Small intestine (tissue), 7 donors: ENCODE data around the gene PHYKPL. TPM values are rescaled to one million over a fixed set of nuclear protein-coding genes. Genes with fewer than 3 reads are reported as not detected.

ENCODE experiments used
- DNase-seq, 2 donors: peaks; one replicate each; pipeline versions ENCODE4 v3.0.0 to v3.0.0-alpha.2; 2013
- FAIRE-seq: peaks from 2 replicates; lab custom pipeline; 2012; peaks lifted over from hg19 to GRCh38; lab: Jason Lieb, UNC
- H3K27ac ChIP-seq, 3 donors: one replicate each; pipeline ENCODE4 v1.5.1; 2013; ENCODE audit warnings: low read length in 2 of 3, mild to moderate bottlenecking in 2 of 3, control low read depth in 1 of 3, inconsistent platforms in 1 of 3, low read depth in 1 of 3, moderate library complexity in 1 of 3
- H3K27me3 ChIP-seq, 3 donors: one replicate each; pipeline ENCODE4 v1.6.1; 2013; ENCODE audit warnings: low read length in 3 of 3, inconsistent platforms in 1 of 3; ENCODE audit not compliant: control insufficient read depth in 3 of 3, insufficient read depth in 3 of 3
- H3K36me3 ChIP-seq, 3 donors: one replicate each; pipeline ENCODE4 v1.6.1; 2013; ENCODE audit warnings: low read length in 3 of 3, inconsistent platforms in 1 of 3, low read depth in 1 of 3, mild to moderate bottlenecking in 1 of 3, moderate library complexity in 1 of 3; ENCODE audit not compliant: control insufficient read depth in 3 of 3, insufficient read depth in 2 of 3
- H3K4me1 ChIP-seq, 3 donors: one replicate each; pipeline ENCODE4 v1.6.1; 2013; ENCODE audit warnings: low read length in 2 of 3, inconsistent platforms in 1 of 3, low read depth in 1 of 3, mild to moderate bottlenecking in 1 of 3, moderate library complexity in 1 of 3; ENCODE audit not compliant: control insufficient read depth in 3 of 3, insufficient read depth in 2 of 3
- H3K4me3 ChIP-seq, 3 donors: one replicate each; pipeline ENCODE4 v1.5.1; 2013; ENCODE audit warnings: low read length in 3 of 3, control low read depth in 1 of 3, inconsistent platforms in 1 of 3, low read depth in 1 of 3, mild to moderate bottlenecking in 1 of 3, moderate library complexity in 1 of 3
- H3K9me3 ChIP-seq, 2 donors: one replicate each; pipeline ENCODE4 v1.6.1; 2013; ENCODE audit warnings: low read depth in 1 of 2, low read length in 1 of 2; ENCODE audit not compliant: control insufficient read depth in 2 of 2, insufficient read depth in 1 of 2
- WGBS, 3 donors: extraction: QIAGEN DNeasy Blood & Tissue Kit; methylation state at CpG; one replicate each; pipeline ENCODE4 v1.1.7; 2013; 5-methylcytosine and 5-hydroxymethylcytosine counted together
- polyA plus RNA-seq, 4 donors: library from polyadenylated mRNA; stranded (reverse) in 3 of 4; unstranded in 1 of 4; fragments of 200-250 nt in 3 of 4; fragments of 120-200 nt in 1 of 4; gene quantifications; one replicate each; pipeline versions ENCODE4 v1.2.1 to v1.2.3, GENCODE V29; 2013
- donor health status: healthy with polysubstance abuse.
- donor health status: control.
- donor health status: control.
- donor health status: Bipolar disorder and iron deficiency.
- donor health status: healthy.

The PHYKPL gene
- polyA plus RNA-seq, 4 donors = 57.7 to 145 (median 127) TPM

GRCh38 chr5:178278358-178279023, 45.9 kb upstream of the PHYKPL start:
- peaks cover 0 to 7% (median 2%) of the 10 kb centered on the region in 3 donors for H3K27me3 ChIP-seq
- H3K9me3 ChIP-seq = peaks cover 0 to 7% of the 10 kb centered on the region in 2 donors
- DNase-seq (no peak), FAIRE-seq (no peak)
- no peaks in the 10 kb centered on the region for H3K36me3 ChIP-seq
- no peak overlapping the region for H3K4me3 ChIP-seq
- 76 to 81% (median 79%) methylated on average over 18 of the region's 18 CpGs for WGBS, 3 donors
- peaks cover 0 to 2% (median 0%) of the 10 kb centered on the region in 3 donors for H3K4me1 ChIP-seq
- H3K27ac ChIP-seq = no peak overlapping the region

- H3K4me1 ChIP-seq = peaks cover 0 to 2% (median 0%) of the 10 kb centered on the region in 3 donors
- H3K27ac ChIP-seq = no peak overlapping the region
- peaks cover 0 to 7% of the 10 kb centered on the region in 2 donors for H3K9me3 ChIP-seq
- DNase-seq (no peak), FAIRE-seq (no peak)
- 35 to 61% (median 50%) methylated on average over 11 to 12 of the region's 12 CpGs for WGBS, 3 donors
- H3K27me3 ChIP-seq = peaks cover 0 to 7% (median 2%) of the 10 kb centered on the region in 3 donors
- H3K4me3 ChIP-seq = no peak overlapping the region
- no peaks in the 10 kb centered on the region for H3K36me3 ChIP-seq
Observed at GRCh38 chr5:178277866-178278265, 45.3 kb upstream of the PHYKPL start.

- no peak overlapping the region for H3K4me3 ChIP-seq
- FAIRE-seq (no peak), DNase-seq (no peak)
- H3K27me3 ChIP-seq = peaks cover 0 to 7% (median 2%) of the 10 kb centered on the region in 3 donors
- WGBS, 3 donors = 72 to 89% (median 80%) methylated on average over 9 of the region's 9 CpGs
- H3K36me3 ChIP-seq = no peaks in the 10 kb centered on the region
- H3K4me1 ChIP-seq = peaks cover 0 to 2% (median 0%) of the 10 kb centered on the region in 3 donors
- no peak overlapping the region for H3K27ac ChIP-seq
- peaks cover 0 to 7% of the 10 kb centered on the region in 2 donors for H3K9me3 ChIP-seq
Observed at GRCh38 chr5:178277346-178277745, 44.7 kb upstream of the PHYKPL start.

GRCh38 chr5:178274781-178275537, 42.4 kb upstream of the PHYKPL start:
- Histone ChIP-seq H3K4me3 (no peak overlapping the region), H3K36me3 (no peaks in the 10 kb centered on the region), H3K4me1 (no peaks in the 10 kb centered on the region), H3K27me3 (peaks cover 0 to 2% (median 0%) of the 10 kb centered on the region in 3 donors), H3K9me3 (peaks cover 0 to 7% of the 10 kb centered on the region in 2 donors), H3K27ac (no peak overlapping the region)
- DNase-seq = no peak
- WGBS, 3 donors = 78 to 85% (median 80%) methylated on average over 20 of the region's 20 CpGs
- FAIRE-seq = no peak

- Histone ChIP-seq H3K27ac (no peak overlapping the region), H3K4me1 (no peaks in the 10 kb centered on the region), H3K4me3 (no peak overlapping the region), H3K9me3 (peaks cover 0 to 7% of the 10 kb centered on the region in 2 donors), H3K36me3 (no peaks in the 10 kb centered on the region), H3K27me3 (peaks cover 0 to 2% (median 0%) of the 10 kb centered on the region in 3 donors)
- 64 to 71% (median 66%) methylated on average over 14 of the region's 14 CpGs for WGBS, 3 donors
- no peak for FAIRE-seq
- DNase-seq = no peak
Observed at GRCh38 chr5:178273665-178274541, 41.3 kb upstream of the PHYKPL start.

GRCh38 chr5:178273041-178273440, 40.4 kb upstream of the PHYKPL start:
- Histone ChIP-seq H3K27ac (no peak overlapping the region), H3K4me1 (no peaks in the 10 kb centered on the region), H3K9me3 (peaks cover 0 to 7% of the 10 kb centered on the region in 2 donors), H3K27me3 (peaks cover 0 to 2% (median 0%) of the 10 kb centered on the region in 3 donors), H3K4me3 (no peak overlapping the region), H3K36me3 (no peaks in the 10 kb centered on the region)
- 84 to 89% (median 85%) methylated on average over 15 of the region's 15 CpGs for WGBS, 3 donors
- FAIRE-seq (no peak), DNase-seq (no peak)

- H3K27ac ChIP-seq = no peak overlapping the region
- no peak overlapping the region for H3K4me3 ChIP-seq
- no peaks in the 10 kb centered on the region for H3K4me1 ChIP-seq
- 85 to 88% (median 87%) methylated on average over 8 to 9 of the region's 9 CpGs for WGBS, 3 donors
- peaks cover 0 to 7% of the 10 kb centered on the region in 2 donors for H3K9me3 ChIP-seq
- DNase-seq = no peak
- no peaks in the 10 kb centered on the region for H3K36me3 ChIP-seq
- peaks cover 0 to 2% (median 0%) of the 10 kb centered on the region in 3 donors for H3K27me3 ChIP-seq
- FAIRE-seq = no peak
Observed at GRCh38 chr5:178272591-178272990, 40.0 kb upstream of the PHYKPL start.
